Stimulated activated CD8-positive, alpha-beta memory T cell treated with anti-CD3 and anti-CD28 coated beads, Interleukin-12 subunit alpha, Interleukin-12 subunit beta, amount 100 ng/mL, for 4 hours (primary cell): Measurements from ENCODE around the gene MAT1A.

Experiments
- DNase-seq: peaks from one replicate; pipeline ENCODE4 v3.0.0-alpha.2; 2020; ENCODE audit warnings: low read depth

The MAT1A gene

DNA sequence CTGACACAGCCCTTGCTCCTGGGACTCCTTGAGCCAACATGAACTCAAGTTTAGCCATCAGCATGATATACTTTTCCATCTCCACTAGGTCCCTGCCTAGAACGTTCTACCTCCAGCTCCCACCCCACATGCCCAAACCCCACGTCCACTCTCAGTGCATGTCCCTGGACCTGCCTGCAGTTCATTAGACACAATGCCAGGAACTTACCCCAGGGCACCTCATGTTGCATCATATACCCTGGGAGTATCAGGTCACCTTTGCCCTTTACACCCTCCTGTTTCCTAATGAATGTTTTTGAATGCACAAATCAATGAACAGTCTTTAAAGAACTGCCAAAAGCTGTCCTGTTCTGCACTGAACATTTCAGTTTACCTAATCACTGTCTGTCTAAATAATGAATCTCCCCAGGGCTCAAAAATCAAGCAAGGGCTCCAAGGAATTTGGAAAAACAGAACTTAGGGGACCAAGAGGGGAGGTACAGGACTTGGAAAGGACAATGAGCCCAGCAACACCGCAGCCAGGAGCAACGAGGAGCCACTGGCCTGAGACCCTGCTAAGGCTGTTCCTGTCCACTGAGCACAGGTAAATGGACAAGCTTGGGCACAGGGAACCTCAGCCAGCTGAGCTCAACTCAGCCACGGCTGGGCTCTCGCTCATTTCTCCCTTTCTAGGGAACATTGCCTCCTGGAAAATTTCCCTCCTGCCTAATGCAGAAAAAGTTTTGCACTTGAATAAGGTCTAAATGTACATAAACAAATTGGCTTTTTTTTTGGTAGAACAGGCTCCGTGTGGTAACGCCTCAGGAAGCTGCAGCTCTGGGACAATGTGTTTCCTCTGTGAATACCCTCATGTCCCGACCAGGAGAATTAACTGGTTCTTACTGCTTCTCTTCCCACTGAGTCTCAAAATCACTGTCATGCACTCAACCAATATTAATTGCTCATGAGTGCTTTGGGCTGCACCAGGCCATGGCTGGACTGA is 7.4 kb downstream of the MAT1A start:
- no peak for DNase-seq

- no peak for DNase-seq
Measured at GRCh38 chr10:80281292-80281691, 8.2 kb downstream of the MAT1A start.

GRCh38 chr10:80280071-80280800 is 9.2 kb downstream of the MAT1A start:
- no peak for DNase-seq

- no peak for DNase-seq
Measured at GRCh38 chr10:80279146-80279545, 10.3 kb downstream of the MAT1A start.

DNA sequence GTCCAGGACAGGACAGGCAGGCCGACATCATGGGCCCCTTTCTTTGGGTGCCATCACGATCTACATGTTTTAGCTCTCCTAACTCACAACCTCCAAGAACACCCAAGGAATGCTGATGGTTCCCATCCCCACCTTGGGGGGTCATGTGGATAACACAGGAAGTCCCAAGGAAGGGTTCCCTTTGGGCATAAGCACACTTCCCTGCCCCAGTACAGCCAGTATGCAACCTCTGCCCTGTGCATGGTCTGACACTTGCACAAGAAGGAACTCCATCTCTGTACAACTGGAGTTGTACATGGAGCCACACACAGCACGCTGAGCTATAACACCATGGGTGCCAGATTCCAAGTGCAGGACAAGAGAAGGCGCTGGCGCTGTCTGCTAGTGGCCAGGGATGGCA is 11.0 kb downstream of the MAT1A start:
- no peak for DNase-seq

GRCh38 chr10:80277567-80278250 is 11.7 kb downstream of the MAT1A start:
- DNase-seq: no peak

DNA sequence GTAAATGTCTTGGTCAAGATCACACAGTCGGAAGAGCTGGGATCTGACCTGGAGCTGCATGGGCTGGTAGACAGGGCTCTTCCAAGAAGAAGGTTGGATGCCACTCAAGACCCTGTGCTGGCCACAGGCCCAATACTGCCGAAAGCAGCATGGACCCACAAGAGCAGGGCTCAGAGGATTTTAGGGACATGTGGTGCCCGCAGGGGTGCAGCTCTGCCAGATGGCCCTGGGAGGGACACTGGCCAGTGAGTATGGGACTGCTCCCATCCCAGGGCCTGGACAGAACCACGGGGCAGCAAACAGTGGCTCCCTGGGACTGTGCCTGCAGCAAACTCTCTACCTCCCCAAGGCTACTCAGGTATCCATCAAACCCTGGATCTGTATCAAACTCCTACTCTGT is 12.4 kb downstream of the MAT1A start:
- DNase-seq: no peak

GRCh38 chr10:80276335-80276734 is 13.1 kb downstream of the MAT1A start:
- DNase-seq: no peak

- DNase-seq: no peak
Measured at GRCh38 chr10:80275756-80276155, 13.7 kb downstream of the MAT1A start.

GRCh38 chr10:80275135-80275498 is 14.3 kb downstream of the MAT1A start:
- no peak for DNase-seq

DNA sequence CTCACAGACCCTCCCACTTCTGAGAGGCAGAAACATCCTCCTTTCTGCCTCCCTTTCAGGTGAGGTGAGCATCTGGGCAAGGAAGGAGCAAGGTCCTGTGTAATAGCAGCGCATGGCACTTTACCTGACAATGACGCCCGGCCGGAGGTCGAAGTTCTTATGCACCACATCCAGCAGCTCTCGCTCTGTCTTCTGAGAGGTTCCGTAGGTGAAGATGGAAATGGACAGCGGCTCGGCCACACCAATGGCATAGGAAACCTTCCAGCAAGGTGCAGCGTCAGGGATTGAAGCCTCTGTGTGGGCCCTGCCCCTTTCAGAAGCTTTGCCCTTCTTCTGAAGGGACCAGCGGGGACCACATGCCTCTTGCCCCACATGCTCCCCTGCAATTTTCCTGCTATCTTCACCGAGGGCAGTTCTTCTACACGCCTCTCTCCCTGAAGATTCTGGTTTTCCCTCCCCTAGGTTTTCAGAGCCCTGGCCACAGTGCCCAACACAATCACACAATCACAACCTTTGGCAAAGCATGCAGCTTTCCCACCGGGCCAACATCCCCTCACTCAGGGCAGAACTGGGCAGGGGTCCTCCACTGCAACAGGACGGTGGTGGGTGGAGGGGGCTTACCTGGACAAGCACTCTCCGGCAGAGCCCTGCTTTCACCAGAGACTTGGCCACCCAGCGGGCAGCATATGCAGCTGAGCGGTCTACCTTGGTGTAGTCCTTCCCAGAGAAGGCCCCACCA is 14.9 kb downstream of the MAT1A start:
- no peak for DNase-seq

GRCh38 chr10:80273523-80274170 is 15.8 kb downstream of the MAT1A start:
- DNase-seq: no peak

GRCh38 chr10:80272793-80273522 is 16.5 kb downstream of the MAT1A start:
- DNase-seq: no peak

GRCh38 chr10:80271416-80271815 is 18.0 kb downstream of the MAT1A start:
- no peak for DNase-seq

GRCh38 chr10:80270887-80271286 is 18.6 kb downstream of the MAT1A start:
- DNase-seq: no peak

DNA sequence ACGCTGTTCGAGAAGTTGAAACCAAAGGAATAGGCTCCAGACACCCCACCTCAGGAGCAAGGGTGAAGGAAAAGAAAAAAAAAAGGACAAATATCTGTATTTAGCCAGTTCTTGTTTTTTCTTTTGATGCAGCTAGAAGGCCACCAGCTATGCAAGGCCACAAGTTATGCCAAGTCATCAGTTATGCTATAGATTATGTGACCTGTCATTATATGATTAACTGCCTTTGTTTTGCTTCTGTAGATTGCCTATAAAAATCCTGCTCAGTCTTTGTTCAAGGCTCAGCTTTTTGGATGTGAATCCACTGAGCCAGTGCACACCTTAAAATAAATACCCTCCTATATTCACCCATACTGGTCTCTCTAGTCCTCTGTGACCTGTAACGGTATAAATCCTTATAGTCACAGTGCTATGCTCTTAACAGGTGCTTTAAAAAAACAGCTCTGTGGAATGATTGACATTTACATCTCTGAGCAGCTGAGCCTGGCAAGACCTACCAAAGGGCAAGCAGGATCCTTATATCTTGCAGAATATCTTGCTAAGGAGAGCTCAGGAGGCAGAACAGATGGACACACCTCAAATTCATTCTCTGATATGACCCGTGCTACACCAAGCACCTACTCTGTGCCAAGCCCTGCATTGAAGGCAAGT is 20.4 kb downstream of the MAT1A start:
- no peak for DNase-seq

GRCh38 chr10:80268266-80268665 is 21.2 kb downstream of the MAT1A start:
- no peak for DNase-seq

GRCh38 chr10:80266513-80266863 is 23.0 kb downstream of the MAT1A start:
- DNase-seq: no peak

GRCh38 chr10:80265740-80266512 is 23.5 kb downstream of the MAT1A start:
- no peak for DNase-seq
